Adrenal gland (tissue), 12 donors: ENCODE results near the gene DLG2. TPM values are rescaled to one million over a fixed set of nuclear protein-coding genes. Genes with fewer than 3 reads are reported as not detected.
"Not testable (repeated sequence)": the region's sequence is repeated elsewhere in the genome, so short reads cannot be mapped to it uniquely, and the experiment has no call there.

ENCODE experiments used
- DNase-seq, 7 donors: peaks; one replicate each; pipeline ENCODE4 v3.0.0-alpha.2; 2019 to 2020
- H3K27ac ChIP-seq, 5 donors: fragments of 200-600 bp; sonication (generic) in 4 of 5; 1 replicate in 3 of 5; 2 replicates in 2 of 5; pipeline versions ENCODE4 v1.5.1 to v1.8.0; 2016 to 2020; ENCODE audit warnings: mild to moderate bottlenecking in 1 of 5
- H3K27me3 ChIP-seq: fragments of 200-600 bp; 2 replicates; pipeline ENCODE4 v1.8.0; 2021
- H3K36me3 ChIP-seq, 2 donors: fragments of 200-600 bp; replicated peaks in 1 of 2; 1 replicate in 1 of 2; 2 replicates in 1 of 2; pipeline versions ENCODE4 v1.5.1 to v1.8.0; 2018 to 2022
- H3K4me1 ChIP-seq, 2 donors: fragments of 200-600 bp; replicated peaks in 1 of 2; 1 replicate in 1 of 2; 2 replicates in 1 of 2; pipeline versions ENCODE4 v1.5.1 to v1.8.0; 2018 to 2021
- H3K4me3 ChIP-seq, 4 donors: fragments of 200-600 bp; sonication (generic) in 3 of 4; one replicate each; pipeline ENCODE4 v1.5.1; 2016 to 2018
- H3K9me3 ChIP-seq, 3 donors: fragments of 200-600 bp; sonication (generic) in 1 of 3; replicated peaks in 1 of 3; 1 replicate in 2 of 3; 2 replicates in 1 of 3; pipeline versions ENCODE4 v1.5.1 to v1.8.0; 2016 to 2021
- POLR2A ChIP-seq, 2 donors: fragments of 450-650 bp; IDR thresholded peaks; one replicate each; pipeline ENCODE4 v1.6.1; 2017; ENCODE audit warnings: antibody characterized with exemption in 2 of 2, mild to moderate bottlenecking in 2 of 2, moderate library complexity in 1 of 2
- WGBS, 4 donors: extraction: QIAGEN DNeasy Blood & Tissue Kit in 2 of 4; methylation state at CpG; one replicate each; pipeline versions ENCODE4 v1.1.5 to v1.1.7; 2013 to 2017; 5-methylcytosine and 5-hydroxymethylcytosine counted together
- intact Hi-C, 2 donors: fragments of 100-400 bp; cut with DNase I; formaldehyde crosslinking; loops; one replicate each; pipeline versions ENCODE4 v1.14.1 to v1.15.0; 2022 to 2023
- polyA plus RNA-seq, 3 donors: library from polyadenylated mRNA; stranded (reverse); fragments of 200-250 nt in 2 of 3; fragments of 350-450 nt in 1 of 3; fragmentation: Illumina TruSeq in 1 of 3; extraction: RNeasy Lipid Tissue Mini Kit (QIAGEN cat#74804) in 1 of 3; gene quantifications; one replicate each; pipeline ENCODE4 v1.2.3, GENCODE V29; 2013 to 2014
- total RNA-seq, 9 donors: library from RNA; depleted of rRNA in 4 of 9; stranded (reverse); fragments of >200 nt in 4 of 9; fragments of 120-200 nt in 1 of 9; fragmentation: NEBNext Ultra II Directional in 1 of 9; extraction: Animal tissue kit (Norgen Biotek cat#: 25700) in 1 of 9; gene quantifications; one replicate each; pipeline versions ENCODE4 v1.1.0 to v1.2.4, GENCODE V29; 2013 to 2023
- TF ChIP-seq, protein P1 (sequence below), 6 experiments: fragments of 450-650 bp in 4 of 6; fragments of 200-600 bp in 2 of 6; sonication (generic) in 1 of 6; IDR thresholded peaks; 1 replicate in 5 of 6; 2 replicates in 1 of 6; pipeline versions ENCODE4 v1.5.1 to v1.8.0; 2016 to 2021; ENCODE audit warnings: antibody characterized with exemption in 6 of 6, mild to moderate bottlenecking in 2 of 6, moderate library complexity in 1 of 6
- donor health status: healthy with polysubstance abuse.
- donor health status: Bipolar disorder and iron deficiency.
- donor health status: DM: yes; HTN: yes; CAD: no.
- donor health status: DM: no; HTN: no; CAD: no.
- donor health status: DM: no; HTN: no; CAD: no.
- donor health status: DM: yes; HTN: yes; CAD: no.

The DLG2 gene
- total and polyA plus RNA-seq, 12 donors, result 8.3 to 101 (median 37.5) TPM

DNA sequence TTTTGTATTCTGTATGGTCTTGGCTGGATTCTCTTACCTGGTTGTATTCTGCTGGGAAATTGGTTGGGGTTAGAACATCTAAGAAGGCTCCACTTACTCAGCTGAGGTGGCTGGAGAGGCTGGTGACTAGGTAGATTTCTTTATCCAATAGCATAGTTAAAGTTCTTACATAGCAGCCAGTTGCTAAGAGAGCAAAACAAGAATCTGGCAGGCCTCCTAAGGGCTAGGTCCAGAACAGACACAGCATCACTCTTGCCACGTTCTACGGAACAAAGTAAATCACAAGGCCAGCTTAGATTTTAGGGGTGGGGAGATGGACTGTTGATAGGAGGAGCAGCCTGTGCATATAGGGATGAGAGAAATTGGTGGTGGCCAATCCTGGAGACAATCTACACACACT is 2199.6 kb downstream of the DLG2 start:
- H3K4me1 ChIP-seq, result no peaks in the 10 kb centered on the region
- DNase-seq, result no peak
- no peaks in the 10 kb centered on the region for H3K9me3 ChIP-seq
- H3K27ac ChIP-seq, result no peak overlapping the region
- intact Hi-C loops, result no loop called here
- no peak for TF ChIP-seq POLR2A (IDR thresholded peaks at IDR 0.05)
- TF ChIP-seq, protein P1, sequence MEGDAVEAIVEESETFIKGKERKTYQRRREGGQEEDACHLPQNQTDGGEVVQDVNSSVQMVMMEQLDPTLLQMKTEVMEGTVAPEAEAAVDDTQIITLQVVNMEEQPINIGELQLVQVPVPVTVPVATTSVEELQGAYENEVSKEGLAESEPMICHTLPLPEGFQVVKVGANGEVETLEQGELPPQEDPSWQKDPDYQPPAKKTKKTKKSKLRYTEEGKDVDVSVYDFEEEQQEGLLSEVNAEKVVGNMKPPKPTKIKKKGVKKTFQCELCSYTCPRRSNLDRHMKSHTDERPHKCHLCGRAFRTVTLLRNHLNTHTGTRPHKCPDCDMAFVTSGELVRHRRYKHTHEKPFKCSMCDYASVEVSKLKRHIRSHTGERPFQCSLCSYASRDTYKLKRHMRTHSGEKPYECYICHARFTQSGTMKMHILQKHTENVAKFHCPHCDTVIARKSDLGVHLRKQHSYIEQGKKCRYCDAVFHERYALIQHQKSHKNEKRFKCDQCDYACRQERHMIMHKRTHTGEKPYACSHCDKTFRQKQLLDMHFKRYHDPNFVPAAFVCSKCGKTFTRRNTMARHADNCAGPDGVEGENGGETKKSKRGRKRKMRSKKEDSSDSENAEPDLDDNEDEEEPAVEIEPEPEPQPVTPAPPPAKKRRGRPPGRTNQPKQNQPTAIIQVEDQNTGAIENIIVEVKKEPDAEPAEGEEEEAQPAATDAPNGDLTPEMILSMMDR (IDR thresholded peaks at IDR 0.05), result no peak
- H3K27me3 ChIP-seq, result no peaks in the 10 kb centered on the region
- 55 to 79% (median 72%) methylated on average over 2 of the region's 2 CpGs for WGBS, 4 donors
- no peaks in the 10 kb centered on the region for H3K36me3 ChIP-seq
- no peak overlapping the region for H3K4me3 ChIP-seq

DNA sequence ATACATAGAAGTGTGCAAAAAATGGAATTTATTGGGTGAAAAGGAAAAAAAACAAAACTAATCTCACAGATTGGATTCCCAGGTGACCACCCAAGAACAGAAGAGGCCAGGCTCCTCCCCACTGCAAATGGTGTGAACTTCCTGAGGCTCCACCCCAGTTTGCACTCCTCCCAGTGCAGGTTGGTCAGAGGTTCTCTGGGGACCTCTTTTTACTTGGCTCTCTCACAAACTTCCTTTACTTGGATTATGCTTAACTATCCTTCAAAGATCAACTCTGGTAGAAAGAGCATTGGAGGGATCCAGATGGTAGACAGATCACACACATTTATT is 2202.0 kb downstream of the DLG2 start:
- H3K9me3 ChIP-seq, result no peaks in the 10 kb centered on the region
- no peak for DNase-seq
- H3K4me3 ChIP-seq, result no peak overlapping the region
- TF ChIP-seq POLR2A (IDR thresholded peaks at IDR 0.05), result no peak
- TF ChIP-seq, protein P1 (IDR thresholded peaks at IDR 0.05), result no peak
- H3K36me3 ChIP-seq, result no peaks in the 10 kb centered on the region
- H3K4me1 ChIP-seq, result no peaks in the 10 kb centered on the region
- H3K27ac ChIP-seq, result no peak overlapping the region
- intact Hi-C loops, result no loop called here
- no peaks in the 10 kb centered on the region for H3K27me3 ChIP-seq

DNA sequence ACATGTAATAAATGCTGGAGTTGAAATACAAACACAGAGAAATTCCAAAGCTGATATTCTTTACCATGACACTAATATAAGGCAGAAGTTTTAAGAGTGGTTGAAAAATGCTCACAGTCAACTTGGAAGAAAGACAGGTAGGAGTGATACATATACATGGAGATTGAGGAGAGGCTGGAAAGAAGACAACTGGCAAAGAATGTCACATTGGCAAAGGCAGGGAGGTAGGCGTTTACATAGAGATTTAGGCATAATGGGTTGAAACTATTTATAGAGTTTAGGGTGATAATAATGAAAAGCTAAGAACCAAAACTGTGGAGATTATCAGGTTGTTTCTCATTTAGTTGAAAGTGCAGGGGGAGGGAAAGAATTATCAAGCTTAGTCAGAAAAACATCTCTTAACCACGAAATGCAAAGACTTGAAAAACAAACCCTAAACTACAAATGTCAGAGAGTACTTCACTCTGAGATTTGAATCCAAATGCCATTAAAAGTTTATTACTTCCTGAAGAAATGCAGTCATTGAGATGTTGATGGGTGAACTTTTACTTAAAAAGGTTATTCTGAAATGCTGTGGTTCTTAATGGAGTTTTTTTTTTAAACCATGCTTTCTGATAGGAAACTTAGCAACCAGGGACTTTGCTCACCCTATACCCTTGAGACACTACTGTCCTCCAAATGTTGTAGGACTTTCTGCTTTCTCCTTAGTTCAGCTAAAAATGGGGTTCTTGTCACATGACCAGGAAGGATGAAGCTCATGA is 2202.6 kb downstream of the DLG2 start:
- WGBS, 4 donors, result 66 to 77% (median 73%) methylated on average over 2 of the region's 2 CpGs
- H3K9me3 ChIP-seq, result no peaks in the 10 kb centered on the region
- H3K4me1 ChIP-seq, result no peaks in the 10 kb centered on the region
- no peaks in the 10 kb centered on the region for H3K36me3 ChIP-seq
- TF ChIP-seq, protein P1 (IDR thresholded peaks at IDR 0.05), result no peak
- TF ChIP-seq POLR2A (IDR thresholded peaks at IDR 0.05), result no peak
- H3K4me3 ChIP-seq, result no peak overlapping the region
- no peaks in the 10 kb centered on the region for H3K27me3 ChIP-seq
- no peak overlapping the region for H3K27ac ChIP-seq
- intact Hi-C loops, result no loop called here
- no peak for DNase-seq

DNA sequence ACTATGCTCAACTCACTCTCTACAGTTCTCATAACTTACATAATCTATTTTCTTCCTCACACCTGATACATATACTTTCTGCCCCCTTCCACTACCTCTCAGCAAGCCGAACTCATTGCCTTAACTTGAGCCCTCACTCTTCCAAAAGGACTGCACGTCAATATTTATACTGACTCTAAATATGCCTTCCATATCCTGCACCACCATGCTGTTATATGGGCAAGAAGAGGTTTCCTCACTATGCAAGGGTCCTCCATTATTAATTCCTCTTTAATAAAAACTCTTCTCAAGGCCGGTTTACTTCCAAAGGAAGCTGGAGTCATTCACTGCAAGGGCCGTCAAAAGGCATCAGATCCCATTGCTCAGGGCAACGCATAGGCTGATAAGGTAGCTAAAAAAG is 2204.5 kb downstream of the DLG2 start:
- H3K4me3 ChIP-seq, H3K9me3 ChIP-seq, DNase-seq, H3K36me3 ChIP-seq, intact Hi-C loops, H3K4me1 ChIP-seq, H3K27ac ChIP-seq, H3K27me3 ChIP-seq: not testable (repeated sequence)
- WGBS, 4 donors, result 78 to 82% (median 81%) methylated on average over 5 of the region's 5 CpGs
